ENCODE measurements around the gene ARNT2. TPM values are rescaled to one million over a fixed set of nuclear protein-coding genes. Genes with fewer than 3 reads are reported as not detected.

Gene ARNT2
- total RNA-seq, 2 experiments from 2014 or later = not detected

- Histone ChIP-seq H3K27ac (ENCODE audit: low read depth, low read length, poor library complexity, severe bottlenecking) (no peak overlapping the region), H3K4me2 (ENCODE audit: low read length) (no peak overlapping the region), H3K4me3 (ENCODE audit: low read depth, low read length, poor library complexity, severe bottlenecking) (no peak overlapping the region), H2AFZ (ENCODE audit: low read length) (no peak overlapping the region), H3K79me2 (ENCODE audit: insufficient read depth, low read depth, low read length) (no peaks in the 10 kb centered on the region), H3K4me1 (ENCODE audit: insufficient read depth, low read length, poor library complexity, severe bottlenecking) (no peaks in the 10 kb centered on the region), H3K9me2 (ENCODE audit: insufficient read depth, low read length) (no peaks in the 10 kb centered on the region), H3K9me3 (ENCODE audit: low read length) (no peaks in the 10 kb centered on the region), H4K20me1 (ENCODE audit: insufficient read depth, low read length) (no peaks in the 10 kb centered on the region), H3K36me3 (ENCODE audit: insufficient read depth, low read length) (no peaks in the 10 kb centered on the region)
- DNase-seq (ENCODE audit: low spot score) = no peak
- BruUV-seq (replicated peaks) = no TSS peak
- CTCF ChIA-PET (ENCODE audit: unreplicated experiment) = no interaction called here
- intact Hi-C loops (cut with micrococcal nuclease; ENCODE audit: unreplicated experiment) = no loop called here
- POLR2A ChIA-PET = no interaction called here
- TF ChIP-seq CTCF (conservative IDR thresholded peaks at IDR 0.05; ENCODE audit: low read length) (no peak), EZH2phosphoT487 (IDR thresholded peaks at IDR 0.05; ENCODE audit: borderline replicate concordance, low read depth, low read length) (no peak)
Measured at GRCh38 chr15:80586161-80586560, 182.0 kb downstream of the ARNT2 start.

GRCh38 chr15:80587007-80587406, 182.8 kb downstream of the ARNT2 start:
- Histone ChIP-seq H3K4me3 (ENCODE audit: low read depth, low read length, poor library complexity, severe bottlenecking) (no peak overlapping the region), H4K20me1 (ENCODE audit: insufficient read depth, low read length) (no peaks in the 10 kb centered on the region), H3K36me3 (ENCODE audit: insufficient read depth, low read length) (no peaks in the 10 kb centered on the region), H3K4me2 (ENCODE audit: low read length) (no peak overlapping the region), H2AFZ (ENCODE audit: low read length) (no peak overlapping the region), H3K9me3 (ENCODE audit: low read length) (no peaks in the 10 kb centered on the region), H3K27ac (ENCODE audit: low read depth, low read length, poor library complexity, severe bottlenecking) (no peak overlapping the region), H3K79me2 (ENCODE audit: insufficient read depth, low read depth, low read length) (no peaks in the 10 kb centered on the region), H3K9me2 (ENCODE audit: insufficient read depth, low read length) (no peaks in the 10 kb centered on the region), H3K4me1 (ENCODE audit: insufficient read depth, low read length, poor library complexity, severe bottlenecking) (no peaks in the 10 kb centered on the region)
- DNase-seq (ENCODE audit: low spot score) = no peak
- POLR2A ChIA-PET = interaction anchor here (0.6 kb wide), 1 partner anchor 24 kb away, joined by 5 read pairs; no protein-coding TSS in a partner anchor
- no peak for TF ChIP-seq EZH2phosphoT487 (IDR thresholded peaks at IDR 0.05; ENCODE audit: borderline replicate concordance, low read depth, low read length)
- TF ChIP-seq CTCF (conservative IDR thresholded peaks at IDR 0.05; ENCODE audit: low read length) = no peak
- no TSS peak for BruUV-seq (replicated peaks)
- CTCF ChIA-PET (ENCODE audit: unreplicated experiment) = no interaction called here
- intact Hi-C loops (cut with micrococcal nuclease; ENCODE audit: unreplicated experiment) = no loop called here

- CTCF ChIA-PET (ENCODE audit: unreplicated experiment) = no interaction called here
Measured at GRCh38 chr15:80587816-80588456, 183.8 kb downstream of the ARNT2 start.

More at GRCh38 chr15:80587816-80588456, 183.8 kb downstream of the ARNT2 start:
- no peaks in the 10 kb centered on the region for H3K9me3 ChIP-seq (ENCODE audit: low read length)
- H3K36me3 ChIP-seq (ENCODE audit: insufficient read depth, low read length) = no peaks in the 10 kb centered on the region
- DNase-seq (ENCODE audit: low spot score) = no peak
- POLR2A ChIA-PET = no interaction called here
- H2AFZ ChIP-seq (ENCODE audit: low read length) = no peak overlapping the region
- no peaks in the 10 kb centered on the region for H3K79me2 ChIP-seq (ENCODE audit: insufficient read depth, low read depth, low read length)
- BruUV-seq (replicated peaks) = no TSS peak
- H3K4me1 ChIP-seq (ENCODE audit: insufficient read depth, low read length, poor library complexity, severe bottlenecking) = no peaks in the 10 kb centered on the region
- H4K20me1 ChIP-seq (ENCODE audit: insufficient read depth, low read length) = no peaks in the 10 kb centered on the region
- no peak overlapping the region for H3K4me3 ChIP-seq (ENCODE audit: low read depth, low read length, poor library complexity, severe bottlenecking)
- no peaks in the 10 kb centered on the region for H3K9me2 ChIP-seq (ENCODE audit: insufficient read depth, low read length)
- H3K4me2 ChIP-seq (ENCODE audit: low read length) = no peak overlapping the region
- H3K27ac ChIP-seq (ENCODE audit: low read depth, low read length, poor library complexity, severe bottlenecking) = no peak overlapping the region
- no peak for TF ChIP-seq CTCF (conservative IDR thresholded peaks at IDR 0.05; ENCODE audit: low read length)
- TF ChIP-seq EZH2phosphoT487 (IDR thresholded peaks at IDR 0.05; ENCODE audit: borderline replicate concordance, low read depth, low read length) = no peak
- intact Hi-C loops (cut with micrococcal nuclease; ENCODE audit: unreplicated experiment) = no loop called here

Data from OCI-LY7 (cell line).